NT2/D1 (cell line): ENCODE results near the gene PRAME.

ENCODE experiments used
- SUZ12 ChIP-seq: IDR thresholded peaks from 2 replicates; pipeline ENCODE4 v1.6.1; 2011; ENCODE audit not compliant: insufficient read length, insufficient read depth; ENCODE audit errors: extremely low read depth
- YY1 ChIP-seq: IDR thresholded peaks from 2 replicates; pipeline ENCODE4 v1.6.1; 2011; ENCODE audit not compliant: insufficient read length, insufficient read depth
- ZNF274 ChIP-seq: IDR thresholded peaks from 2 replicates; pipeline ENCODE4 v1.6.1; 2011; ENCODE audit warnings: mild to moderate bottlenecking, low read depth, low read length

- TF ChIP-seq ZNF274, result no peak
- no peak for TF ChIP-seq YY1
- TF ChIP-seq SUZ12, result no peak
Observed at GRCh38 chr22:22576989-22577427, 17.9 kb upstream of the PRAME start.
